Measurements from ENCODE around the gene MUC4. TPM values are rescaled to one million over a fixed set of nuclear protein-coding genes. Genes with fewer than 3 reads are reported as not detected.

MUC4 gene
- polyA plus RNA-seq, 1 of the 3 experiments (the other 2 are of a cell fraction): 0.07 TPM

- no peaks in the 10 kb centered on the region for H4K20me1 ChIP-seq (ENCODE audit: insufficient read depth)
Measured at GRCh38 chr3:195717416-195717815, 94.3 kb downstream of the MUC4 start.

DNA sequence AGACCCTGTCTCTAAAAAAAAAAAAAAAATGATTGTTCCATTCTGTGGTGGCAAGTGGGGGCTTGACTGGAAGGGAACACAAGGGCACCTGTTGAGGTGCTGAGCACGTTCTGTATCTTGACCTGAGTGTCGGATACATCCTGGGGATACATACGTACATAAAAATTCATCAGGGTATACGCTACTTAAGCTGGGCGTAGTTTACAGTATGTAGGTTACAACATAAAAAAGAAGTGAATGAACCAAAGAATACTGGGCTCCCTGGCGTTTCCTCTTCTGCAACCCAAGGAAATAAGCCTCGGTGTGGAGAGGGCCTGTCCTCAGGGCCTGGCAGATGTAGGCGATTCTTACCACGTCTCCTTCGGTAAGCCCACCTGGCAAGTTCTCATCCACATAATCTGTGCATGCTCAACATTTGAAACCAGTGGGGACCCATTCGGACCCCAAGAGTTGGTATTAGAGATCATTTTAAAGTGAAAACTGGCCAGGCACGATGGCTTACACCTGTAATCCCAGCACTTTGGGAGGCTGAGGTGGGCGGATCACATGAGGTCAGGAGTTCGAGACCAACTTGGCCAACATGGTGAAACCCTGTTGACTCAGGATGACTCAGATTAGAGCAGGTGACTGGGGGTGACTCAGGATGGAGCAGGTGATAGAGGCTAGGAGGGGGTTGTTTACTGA, 96.0 kb downstream of the MUC4 start:
- no peaks in the 10 kb centered on the region for H3K36me3 ChIP-seq (replicated peaks in 1 of 2; ENCODE audit: control insufficient read depth in 1 of 2, insufficient read depth in 2 of 2, low read length in 1 of 2)
- no peaks in the 10 kb centered on the region for H3K9me2 ChIP-seq
- H3K9me3 ChIP-seq: no peaks in the 10 kb centered on the region
- no peak overlapping the region for H3K27ac ChIP-seq (ENCODE audit: low read depth in 2 of 2, low read length in 1 of 2)
- 80% methylated on average over 14 of the region's 14 CpGs for WGBS (ENCODE audit: low lambda C conversion rate)
- no peaks in the 10 kb centered on the region for H3K4me1 ChIP-seq (ENCODE audit: control insufficient read depth in 1 of 2, insufficient read depth in 2 of 2, low read depth in 1 of 2, low read length in 1 of 2)
- H3K79me2 ChIP-seq (ENCODE audit: insufficient read depth): no peaks in the 10 kb centered on the region
- H3K27me3 ChIP-seq (ENCODE audit: insufficient read depth): no peaks in the 10 kb centered on the region
- no peak overlapping the region for H3K4me2 ChIP-seq
- H3K9ac ChIP-seq: no peak overlapping the region
- CTCF ChIA-PET: no interaction called here
- H2AFZ ChIP-seq (ENCODE audit: low read depth): no peak overlapping the region
- no peak overlapping the region for H3K4me3 ChIP-seq (ENCODE audit: low read depth in 2 of 2, low read length in 1 of 2)
- no peaks in the 10 kb centered on the region for H3F3A ChIP-seq (replicated peaks; ENCODE audit: insufficient read depth)
- POLR2A ChIA-PET: no interaction called here
- TF ChIP-seq, protein P1, sequence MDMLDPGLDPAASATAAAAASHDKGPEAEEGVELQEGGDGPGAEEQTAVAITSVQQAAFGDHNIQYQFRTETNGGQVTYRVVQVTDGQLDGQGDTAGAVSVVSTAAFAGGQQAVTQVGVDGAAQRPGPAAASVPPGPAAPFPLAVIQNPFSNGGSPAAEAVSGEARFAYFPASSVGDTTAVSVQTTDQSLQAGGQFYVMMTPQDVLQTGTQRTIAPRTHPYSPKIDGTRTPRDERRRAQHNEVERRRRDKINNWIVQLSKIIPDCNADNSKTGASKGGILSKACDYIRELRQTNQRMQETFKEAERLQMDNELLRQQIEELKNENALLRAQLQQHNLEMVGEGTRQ (IDR thresholded peaks at IDR 0.05; ENCODE audit: borderline replicate concordance, low read depth, low read length): no peak
- TF ChIP-seq TAF1 (IDR thresholded peaks at IDR 0.05; ENCODE audit: borderline replicate concordance, low read depth, low read length): no peak
- TF ChIP-seq ELF1 (IDR thresholded peaks at IDR 0.05): no peak
- no peak for TF ChIP-seq JUND (IDR thresholded peaks at IDR 0.05)
- TF ChIP-seq TEAD4 (IDR thresholded peaks at IDR 0.05; ENCODE audit: borderline replicate concordance, insufficient read depth): no peak
- TF ChIP-seq, protein P2, sequence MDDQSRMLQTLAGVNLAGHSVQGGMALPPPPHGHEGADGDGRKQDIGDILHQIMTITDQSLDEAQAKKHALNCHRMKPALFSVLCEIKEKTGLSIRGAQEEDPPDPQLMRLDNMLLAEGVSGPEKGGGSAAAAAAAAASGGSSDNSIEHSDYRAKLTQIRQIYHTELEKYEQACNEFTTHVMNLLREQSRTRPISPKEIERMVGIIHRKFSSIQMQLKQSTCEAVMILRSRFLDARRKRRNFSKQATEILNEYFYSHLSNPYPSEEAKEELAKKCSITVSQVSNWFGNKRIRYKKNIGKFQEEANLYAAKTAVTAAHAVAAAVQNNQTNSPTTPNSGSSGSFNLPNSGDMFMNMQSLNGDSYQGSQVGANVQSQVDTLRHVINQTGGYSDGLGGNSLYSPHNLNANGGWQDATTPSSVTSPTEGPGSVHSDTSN (IDR thresholded peaks at IDR 0.05): no peak
- no peak for TF ChIP-seq GABPA (IDR thresholded peaks at IDR 0.05; ENCODE audit: low read depth)
- TF ChIP-seq EZH2phosphoT487 (IDR thresholded peaks at IDR 0.05; ENCODE audit: borderline replicate concordance, low read depth): no peak
- TF ChIP-seq YY1 (IDR thresholded peaks at IDR 0.05; ENCODE audit: low read depth): no peak
- TF ChIP-seq RXRA (IDR thresholded peaks at IDR 0.05; ENCODE audit: borderline replicate concordance, low read depth): no peak
- no peak for TF ChIP-seq SMC3 (IDR thresholded peaks at IDR 0.05; ENCODE audit: low read depth, low read length)
- no peak for TF ChIP-seq REST (IDR thresholded peaks at IDR 0.05; ENCODE audit: low read depth, low read length)
- TF ChIP-seq RCOR1 (IDR thresholded peaks at IDR 0.05; ENCODE audit: low read length): no peak
- no peak for TF ChIP-seq MAX (IDR thresholded peaks at IDR 0.05; ENCODE audit: low read depth)
- TF ChIP-seq MEF2A (IDR thresholded peaks at IDR 0.05; ENCODE audit: borderline replicate concordance, low read depth): no peak
- H4K20me1 ChIP-seq (ENCODE audit: insufficient read depth): no peaks in the 10 kb centered on the region
- no peak for DNase-seq

More at GRCh38 chr3:195717416-195717815, 94.3 kb downstream of the MUC4 start:
- Histone ChIP-seq H3K27ac (ENCODE audit: low read depth in 2 of 2, low read length in 1 of 2) (no peak overlapping the region), H3K4me3 (ENCODE audit: low read depth in 2 of 2, low read length in 1 of 2) (no peak overlapping the region), H3K4me1 (ENCODE audit: control insufficient read depth in 1 of 2, insufficient read depth in 2 of 2, low read depth in 1 of 2, low read length in 1 of 2) (no peaks in the 10 kb centered on the region), H3K27me3 (ENCODE audit: insufficient read depth) (no peaks in the 10 kb centered on the region), H3K4me2 (no peak overlapping the region), H2AFZ (ENCODE audit: low read depth) (no peak overlapping the region), H3F3A (replicated peaks; ENCODE audit: insufficient read depth) (no peaks in the 10 kb centered on the region), H3K36me3 (replicated peaks in 1 of 2; ENCODE audit: control insufficient read depth in 1 of 2, insufficient read depth in 2 of 2, low read length in 1 of 2) (no peaks in the 10 kb centered on the region), H3K9ac (no peak overlapping the region), H3K9me2 (no peaks in the 10 kb centered on the region), H3K9me3 (no peaks in the 10 kb centered on the region), H3K79me2 (ENCODE audit: insufficient read depth) (no peaks in the 10 kb centered on the region)
- 73% methylated on average over 9 of the region's 9 CpGs for WGBS (ENCODE audit: low lambda C conversion rate)
- ChIA-PET POLR2A (no interaction called here), CTCF (interaction anchor here (0.8 to 1.9 kb wide), 4 partner anchors 12 to 180 kb away, joined by 3 to 9 read pairs (median 4); no protein-coding TSS in a partner anchor)
- no peak for DNase-seq
- TF ChIP-seq YY1 (IDR thresholded peaks at IDR 0.05; ENCODE audit: low read depth) (no peak), EP300 (IDR thresholded peaks at IDR 0.05; ENCODE audit: borderline replicate concordance in 1 of 2, low read depth in 1 of 2, low read length in 1 of 2) (no peak), NFIC (IDR thresholded peaks at IDR 0.05; ENCODE audit: borderline replicate concordance) (no peak), GATA2 (CRISPR knock-in tag; IDR thresholded peaks at IDR 0.05) (no peak), FOSL2 (IDR thresholded peaks at IDR 0.05; ENCODE audit: borderline replicate concordance, low read depth) (no peak), MXI1 (IDR thresholded peaks at IDR 0.05; ENCODE audit: low read depth, low read length) (no peak), FOXM1 (IDR thresholded peaks at IDR 0.05; ENCODE audit: low read depth) (no peak), RAD21 (IDR thresholded peaks at IDR 0.05; ENCODE audit: low read length) (no peak), RCOR1 (IDR thresholded peaks at IDR 0.05; ENCODE audit: low read length) (no peak)
- TF ChIP-seq, protein P3, sequence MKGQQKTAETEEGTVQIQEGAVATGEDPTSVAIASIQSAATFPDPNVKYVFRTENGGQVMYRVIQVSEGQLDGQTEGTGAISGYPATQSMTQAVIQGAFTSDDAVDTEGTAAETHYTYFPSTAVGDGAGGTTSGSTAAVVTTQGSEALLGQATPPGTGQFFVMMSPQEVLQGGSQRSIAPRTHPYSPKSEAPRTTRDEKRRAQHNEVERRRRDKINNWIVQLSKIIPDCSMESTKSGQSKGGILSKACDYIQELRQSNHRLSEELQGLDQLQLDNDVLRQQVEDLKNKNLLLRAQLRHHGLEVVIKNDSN (IDR thresholded peaks at IDR 0.05; ENCODE audit: borderline replicate concordance, low read depth): no peak
